Measurements from ENCODE around the gene SLC5A12.

GRCh38 chr11:26649884-26650283 is 72.0 kb downstream of the SLC5A12 start:
- TF ChIP-seq CTCF (IDR thresholded peaks at IDR 0.05), result peak; percentile 61 to 73 (median 71)
- no peak for TF ChIP-seq POLR2AphosphoS5 (IDR thresholded peaks at IDR 0.05)

Measured in esophagus muscularis mucosa (tissue), 3 donors.